Neural progenitor cell (in vitro differentiated cells): ENCODE measurements around the gene ZNF423.

Source experiments
- EZH2 ChIP-seq: fragments of 200-600 bp; sonication (generic); IDR thresholded peaks from 2 replicates; pipeline ENCODE4 v1.6.1; 2017; ENCODE audit warnings: antibody characterized with exemption, mild to moderate bottlenecking, moderate library complexity
- TF ChIP-seq, protein P1 (sequence below): fragments of 200-600 bp; sonication (generic); IDR thresholded peaks from 2 replicates; pipeline ENCODE4 v1.5.1; 2017; ENCODE audit warnings: antibody characterized with exemption, mild to moderate bottlenecking

DNA sequence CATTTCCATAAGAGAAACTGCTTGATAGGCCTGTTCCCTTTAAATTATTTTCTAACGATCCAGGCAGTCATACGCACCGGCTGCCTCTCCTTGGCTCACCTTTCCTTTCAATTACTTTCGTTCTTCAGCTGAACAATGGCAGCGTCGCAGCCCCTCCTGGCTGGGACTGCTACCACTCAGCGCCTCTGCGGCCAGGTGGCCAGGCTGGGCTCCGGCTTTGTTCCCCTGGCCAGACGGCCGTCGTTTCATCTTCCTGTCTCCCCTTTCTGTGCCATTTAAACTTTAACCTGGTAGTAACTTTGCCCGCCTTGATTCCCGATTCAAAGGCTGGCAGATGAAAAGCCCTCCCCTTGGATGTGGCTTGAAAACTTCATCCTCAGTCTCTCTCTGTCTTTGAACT is 403.3 kb downstream of the ZNF423 start:
- TF ChIP-seq EZH2, result no peak
- TF ChIP-seq, protein P1, sequence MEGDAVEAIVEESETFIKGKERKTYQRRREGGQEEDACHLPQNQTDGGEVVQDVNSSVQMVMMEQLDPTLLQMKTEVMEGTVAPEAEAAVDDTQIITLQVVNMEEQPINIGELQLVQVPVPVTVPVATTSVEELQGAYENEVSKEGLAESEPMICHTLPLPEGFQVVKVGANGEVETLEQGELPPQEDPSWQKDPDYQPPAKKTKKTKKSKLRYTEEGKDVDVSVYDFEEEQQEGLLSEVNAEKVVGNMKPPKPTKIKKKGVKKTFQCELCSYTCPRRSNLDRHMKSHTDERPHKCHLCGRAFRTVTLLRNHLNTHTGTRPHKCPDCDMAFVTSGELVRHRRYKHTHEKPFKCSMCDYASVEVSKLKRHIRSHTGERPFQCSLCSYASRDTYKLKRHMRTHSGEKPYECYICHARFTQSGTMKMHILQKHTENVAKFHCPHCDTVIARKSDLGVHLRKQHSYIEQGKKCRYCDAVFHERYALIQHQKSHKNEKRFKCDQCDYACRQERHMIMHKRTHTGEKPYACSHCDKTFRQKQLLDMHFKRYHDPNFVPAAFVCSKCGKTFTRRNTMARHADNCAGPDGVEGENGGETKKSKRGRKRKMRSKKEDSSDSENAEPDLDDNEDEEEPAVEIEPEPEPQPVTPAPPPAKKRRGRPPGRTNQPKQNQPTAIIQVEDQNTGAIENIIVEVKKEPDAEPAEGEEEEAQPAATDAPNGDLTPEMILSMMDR, result no peak
